ENCODE data around the gene ABTB1. TPM values are rescaled to one million over a fixed set of nuclear protein-coding genes. Genes with fewer than 3 reads are reported as not detected.

ABTB1 gene
- total and polyA plus RNA-seq, 2 of the 13 experiments (the other 11 are each of a cell fraction or from before 2014, with no cell fraction given) = 0.42 to 14.5 TPM

DNA sequence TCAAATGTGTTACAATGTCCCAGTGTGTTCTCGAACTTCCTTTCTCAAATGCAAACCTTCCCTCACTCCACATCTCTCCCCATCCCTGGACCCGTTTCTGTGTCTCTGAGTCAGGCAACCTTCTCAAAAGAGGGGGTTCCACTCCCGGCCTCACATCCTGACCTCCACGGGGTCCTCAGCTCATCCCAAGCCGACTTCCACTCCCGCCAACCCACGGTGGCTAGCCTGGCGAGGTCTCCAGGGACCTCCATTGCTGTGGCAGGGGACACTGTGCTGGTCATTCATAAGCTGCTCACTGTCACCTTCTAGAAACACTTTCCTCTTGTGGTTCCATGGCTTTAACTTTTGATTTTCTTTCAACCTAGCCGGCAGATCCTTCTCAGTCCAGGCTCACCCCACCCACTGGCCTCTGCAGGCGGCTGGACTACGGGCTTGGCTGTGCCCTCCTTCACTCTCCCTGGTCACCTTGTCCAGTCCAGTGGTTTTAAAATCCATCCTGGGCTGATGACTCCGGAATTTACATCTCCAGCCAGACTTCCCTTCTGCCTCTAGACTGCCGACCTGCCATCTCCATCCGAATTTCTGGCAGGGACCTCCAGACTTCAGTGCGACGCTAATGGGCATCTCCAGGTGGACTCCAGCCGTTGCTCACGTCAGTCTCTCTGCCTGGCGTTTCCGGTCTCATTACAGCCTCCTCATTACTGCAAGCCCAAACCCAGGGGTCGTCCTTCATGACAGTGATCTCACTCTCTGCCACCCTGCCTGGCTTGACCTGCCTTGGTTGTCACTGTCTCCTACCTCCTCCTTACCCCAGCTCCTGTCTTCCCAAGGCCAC, 20.0 kb downstream of the ABTB1 start:
- BruUV-seq (replicated peaks) = no TSS peak
- Histone ChIP-seq H3K36me3 (replicated peaks in 1 of 2; ENCODE audit: control insufficient read depth in 1 of 2, insufficient read depth in 2 of 2, low read length in 2 of 2) (no peaks in the 10 kb centered on the region), H3K9ac (ENCODE audit: insufficient read depth, low read depth, low read length) (no peak overlapping the region), H3K4me3 (replicated peaks in 1 of 3; ENCODE audit: insufficient read depth in 1 of 3, low read depth in 2 of 3, low read length in 3 of 3) (no peak overlapping the region), H3K4me1 (ENCODE audit: insufficient read depth, low read length) (peaks cover 11% of the 10 kb centered on the region), H3K27me3 (ENCODE audit: control insufficient read depth in 1 of 2, insufficient read depth in 2 of 2, low read length in 2 of 2) (peaks cover 0 to 6% of the 10 kb centered on the region in 2 experiments; a peak in 2 of 5 replicates), H4K20me1 (ENCODE audit: insufficient read depth, low read length) (no peaks in the 10 kb centered on the region), H3K9me3 (ENCODE audit: low read length) (no peaks in the 10 kb centered on the region), H2AFZ (ENCODE audit: low read length) (no peak overlapping the region), H3K27ac (ENCODE audit: extremely low read length, insufficient read depth, low read length) (no peak overlapping the region), H3K79me2 (ENCODE audit: insufficient read depth, low read length) (no peaks in the 10 kb centered on the region), H3K4me2 (ENCODE audit: low read depth, low read length) (no peak overlapping the region)
- ChIA-PET POLR2A (no interaction called here), CTCF (ENCODE audit: low intra/inter-chr PET ratio, low total read pairs) (no interaction called here)
- TF ChIP-seq TBP (CRISPR knock-in tag; IDR thresholded peaks at IDR 0.05) (no peak), ZNF678 (CRISPR knock-in tag; IDR thresholded peaks at IDR 0.05) (no peak), ZSCAN12 (CRISPR knock-in tag; IDR thresholded peaks at IDR 0.05) (no peak)
- FAIRE-seq = no peak
- in situ Hi-C loops (cut with HindIII; ENCODE audit: extremely low pct_ligation_motif_present, low pct_unique_long_range_greater_than_20kb) (loop anchor here (5.0 kb wide), 1 partner anchor 140 kb away; no protein-coding TSS in a partner anchor), intact Hi-C loops (cut with micrococcal nuclease; ENCODE audit: unreplicated experiment) (loop anchor here (10.0 kb wide), 2 partner anchors 98 to 142 kb away; partner anchors contain the start of genes MCM2 and TPRA1)
- WGBS (ENCODE audit: low lambda C conversion rate) = 34% methylated on average over 21 of the region's 21 CpGs
- no peak for DNase-seq (ENCODE audit: low spot score)
- ATAC-seq = no peak

GRCh38 chr3:127693336-127693843, 20.6 kb downstream of the ABTB1 start:
- WGBS (ENCODE audit: low lambda C conversion rate) = 43% methylated on average over 7 of the region's 7 CpGs
- ATAC-seq (no peak), DNase-seq (ENCODE audit: low spot score) (no peak), FAIRE-seq (no peak)
- H2AFZ ChIP-seq (ENCODE audit: low read length) = no peak overlapping the region
- H3K4me2 ChIP-seq (ENCODE audit: low read depth, low read length) = no peak overlapping the region
- no peaks in the 10 kb centered on the region for H3K36me3 ChIP-seq (replicated peaks in 1 of 2; ENCODE audit: control insufficient read depth in 1 of 2, insufficient read depth in 2 of 2, low read length in 2 of 2)
- H3K4me1 ChIP-seq (ENCODE audit: insufficient read depth, low read length) = peaks cover 18% of the 10 kb centered on the region
- intact Hi-C loops (cut with micrococcal nuclease; ENCODE audit: unreplicated experiment) (loop anchor here (10.0 kb wide), 2 partner anchors 99 to 141 kb away; partner anchors contain the start of genes MCM2 and TPRA1), in situ Hi-C loops (cut with HindIII; ENCODE audit: extremely low pct_ligation_motif_present, low pct_unique_long_range_greater_than_20kb) (loop anchor here (5.0 kb wide), 1 partner anchor 139 kb away; no protein-coding TSS in a partner anchor)
- H3K9me3 ChIP-seq (ENCODE audit: low read length) = no peaks in the 10 kb centered on the region
- H3K27ac ChIP-seq (ENCODE audit: extremely low read length, insufficient read depth, low read length) = no peak overlapping the region
- no peak overlapping the region for H3K9ac ChIP-seq (ENCODE audit: insufficient read depth, low read depth, low read length)
- no peak overlapping the region for H3K4me3 ChIP-seq (replicated peaks in 1 of 3; ENCODE audit: insufficient read depth in 1 of 3, low read depth in 2 of 3, low read length in 3 of 3)
- ChIA-PET POLR2A (no interaction called here), CTCF (ENCODE audit: low intra/inter-chr PET ratio, low total read pairs) (no interaction called here)
- TF ChIP-seq SNAPC2 (CRISPR knock-in tag; IDR thresholded peaks at IDR 0.05) (no peak), NONO (IDR thresholded peaks at IDR 0.05) (no peak), NONO (CRISPR knock-in tag; conservative IDR thresholded peaks at IDR 0.05) (no peak), ZNF292 (CRISPR knock-in tag; IDR thresholded peaks at IDR 0.05; ENCODE audit: borderline replicate concordance, low read depth) (no peak), ELF1 (CRISPR knock-in tag; IDR thresholded peaks at IDR 0.05) (no peak), ZBTB20 (CRISPR knock-in tag; IDR thresholded peaks at IDR 0.05; ENCODE audit: borderline replicate concordance, low read depth) (no peak), ZNF44 (CRISPR knock-in tag; IDR thresholded peaks at IDR 0.05) (no peak), SIX1 (CRISPR knock-in tag; IDR thresholded peaks at IDR 0.05; ENCODE audit: borderline replicate concordance) (no peak), KDM3A (CRISPR knock-in tag; IDR thresholded peaks at IDR 0.05; ENCODE audit: low read depth) (no peak), ZNF572 (CRISPR knock-in tag; IDR thresholded peaks at IDR 0.05) (no peak)
- TF ChIP-seq, protein P1, sequence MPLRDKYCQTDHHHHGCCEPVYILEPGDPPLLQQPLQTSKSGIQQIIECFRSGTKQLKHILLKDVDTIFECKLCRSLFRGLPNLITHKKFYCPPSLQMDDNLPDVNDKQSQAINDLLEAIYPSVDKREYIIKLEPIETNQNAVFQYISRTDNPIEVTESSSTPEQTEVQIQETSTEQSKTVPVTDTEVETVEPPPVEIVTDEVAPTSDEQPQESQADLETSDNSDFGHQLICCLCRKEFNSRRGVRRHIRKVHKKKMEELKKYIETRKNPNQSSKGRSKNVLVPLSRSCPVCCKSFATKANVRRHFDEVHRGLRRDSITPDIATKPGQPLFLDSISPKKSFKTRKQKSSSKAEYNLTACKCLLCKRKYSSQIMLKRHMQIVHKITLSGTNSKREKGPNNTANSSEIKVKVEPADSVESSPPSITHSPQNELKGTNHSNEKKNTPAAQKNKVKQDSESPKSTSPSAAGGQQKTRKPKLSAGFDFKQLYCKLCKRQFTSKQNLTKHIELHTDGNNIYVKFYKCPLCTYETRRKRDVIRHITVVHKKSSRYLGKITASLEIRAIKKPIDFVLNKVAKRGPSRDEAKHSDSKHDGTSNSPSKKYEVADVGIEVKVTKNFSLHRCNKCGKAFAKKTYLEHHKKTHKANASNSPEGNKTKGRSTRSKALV (CRISPR knock-in tag; IDR thresholded peaks at IDR 0.05) = no peak
- BruUV-seq (replicated peaks) = no TSS peak
- no peaks in the 10 kb centered on the region for H4K20me1 ChIP-seq (ENCODE audit: insufficient read depth, low read length)
- peaks cover 0 to 6% of the 10 kb centered on the region in 2 experiments; a peak in 2 of 5 replicates for H3K27me3 ChIP-seq (ENCODE audit: control insufficient read depth in 1 of 2, insufficient read depth in 2 of 2, low read length in 2 of 2)
- no peaks in the 10 kb centered on the region for H3K79me2 ChIP-seq (ENCODE audit: insufficient read depth, low read length)

Data from HepG2 (cell line).